Omental fat pad (tissue), 4 donors: ENCODE results near the gene PLCG1. TPM values are rescaled to one million over a fixed set of nuclear protein-coding genes. Genes with fewer than 3 reads are reported as not detected.

Source experiments
- ATAC-seq: fragments of 150-250 bp; one replicate; pipeline ENCODE4 v1.9.1; 2016; ENCODE audit warnings: mild to moderate bottlenecking, moderate library complexity; ENCODE audit not compliant: low FRiP score
- DNase-seq: peaks from one replicate; pipeline ENCODE4 v3.0.0-alpha.2; 2019; ENCODE audit warnings: low spot score
- total RNA-seq, 4 donors: library from RNA; depleted of rRNA; stranded (reverse); fragments of >200 nt; gene quantifications; one replicate each; pipeline ENCODE4 v1.1.0, GENCODE V29; 2016
- TF ChIP-seq, protein P1 (sequence below), 3 donors: fragments of 450-650 bp; IDR thresholded peaks; one replicate each; pipeline ENCODE4 v1.5.1; 2016 to 2017; ENCODE audit warnings: antibody characterized with exemption in 3 of 3, mild to moderate bottlenecking in 3 of 3, moderate library complexity in 2 of 3

Gene PLCG1
- total RNA-seq, 4 donors from 2014 or later: 43.9 to 189 (median 63.1) TPM

GRCh38 chr20:41167481-41168253 lies 30.3 kb downstream of the PLCG1 start:
- TF ChIP-seq, protein P1, sequence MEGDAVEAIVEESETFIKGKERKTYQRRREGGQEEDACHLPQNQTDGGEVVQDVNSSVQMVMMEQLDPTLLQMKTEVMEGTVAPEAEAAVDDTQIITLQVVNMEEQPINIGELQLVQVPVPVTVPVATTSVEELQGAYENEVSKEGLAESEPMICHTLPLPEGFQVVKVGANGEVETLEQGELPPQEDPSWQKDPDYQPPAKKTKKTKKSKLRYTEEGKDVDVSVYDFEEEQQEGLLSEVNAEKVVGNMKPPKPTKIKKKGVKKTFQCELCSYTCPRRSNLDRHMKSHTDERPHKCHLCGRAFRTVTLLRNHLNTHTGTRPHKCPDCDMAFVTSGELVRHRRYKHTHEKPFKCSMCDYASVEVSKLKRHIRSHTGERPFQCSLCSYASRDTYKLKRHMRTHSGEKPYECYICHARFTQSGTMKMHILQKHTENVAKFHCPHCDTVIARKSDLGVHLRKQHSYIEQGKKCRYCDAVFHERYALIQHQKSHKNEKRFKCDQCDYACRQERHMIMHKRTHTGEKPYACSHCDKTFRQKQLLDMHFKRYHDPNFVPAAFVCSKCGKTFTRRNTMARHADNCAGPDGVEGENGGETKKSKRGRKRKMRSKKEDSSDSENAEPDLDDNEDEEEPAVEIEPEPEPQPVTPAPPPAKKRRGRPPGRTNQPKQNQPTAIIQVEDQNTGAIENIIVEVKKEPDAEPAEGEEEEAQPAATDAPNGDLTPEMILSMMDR (IDR thresholded peaks at IDR 0.05): no peak
- no peak for ATAC-seq
- DNase-seq: no peak

DNA sequence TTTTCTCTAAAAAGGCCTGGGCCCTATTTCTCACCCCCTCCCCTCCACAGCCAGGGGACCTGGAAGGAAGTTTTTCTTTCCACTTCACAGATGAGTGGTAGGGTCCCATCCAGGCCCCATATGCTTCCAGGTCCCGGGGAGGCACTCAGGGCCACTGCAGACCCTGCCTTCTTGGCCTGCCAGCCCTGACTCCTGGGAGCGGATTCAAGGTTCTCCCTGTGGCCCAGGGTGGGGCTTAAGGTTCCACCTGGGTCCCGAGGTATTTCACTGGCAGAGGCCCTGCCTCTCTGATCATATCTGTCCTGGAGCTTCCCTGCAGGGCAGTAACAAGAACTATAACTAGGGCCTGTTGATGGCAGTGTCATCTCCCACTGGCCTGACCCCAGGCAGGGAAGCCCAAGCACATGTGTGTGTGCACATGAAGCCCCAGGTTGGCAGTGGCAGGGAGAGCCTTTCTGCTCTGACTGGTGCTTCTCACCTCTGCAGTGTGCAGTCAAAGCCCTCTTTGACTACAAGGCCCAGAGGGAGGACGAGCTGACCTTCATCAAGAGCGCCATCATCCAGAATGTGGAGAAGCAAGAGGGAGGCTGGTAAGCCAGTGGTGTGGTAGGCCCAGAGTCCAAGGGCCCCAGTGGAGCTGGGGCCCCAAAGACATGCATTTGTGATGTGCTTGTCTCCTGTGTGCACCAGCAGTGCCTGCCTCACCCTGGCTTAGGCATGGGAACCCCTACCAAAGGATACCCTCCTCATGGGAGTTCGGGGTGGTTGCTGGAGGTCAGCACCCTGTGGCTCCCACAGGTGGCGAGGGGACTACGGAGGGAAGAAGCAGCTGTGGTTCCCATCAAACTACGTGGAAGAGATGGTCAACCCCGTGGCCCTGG lies 31.2 kb downstream of the PLCG1 start:
- TF ChIP-seq, protein P1 (IDR thresholded peaks at IDR 0.05): no peak
- ATAC-seq: no peak
- DNase-seq: no peak

DNA sequence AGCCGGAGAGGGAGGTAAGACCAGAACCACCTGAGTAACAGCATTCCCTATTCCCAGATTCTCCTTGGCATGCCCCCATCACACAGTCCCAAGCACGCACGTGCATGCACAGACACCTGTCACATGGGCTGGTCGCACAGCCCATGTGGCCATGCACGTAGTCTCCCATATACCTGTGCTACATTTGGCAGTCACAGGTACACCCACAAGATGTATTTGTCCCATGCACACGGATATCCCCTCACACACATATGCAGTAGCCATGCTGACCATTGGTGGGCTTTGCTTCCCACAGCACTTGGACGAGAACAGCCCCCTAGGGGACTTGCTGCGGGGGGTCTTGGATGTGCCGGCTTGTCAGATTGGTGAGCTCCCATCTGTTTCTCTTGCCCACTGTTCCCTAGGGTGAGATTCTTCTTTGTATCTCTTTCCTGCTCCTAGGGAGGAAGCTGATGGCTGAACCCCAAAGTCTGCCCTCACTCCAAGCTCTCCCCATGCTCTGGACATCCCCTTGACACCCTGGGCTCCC lies 31.9 kb downstream of the PLCG1 start:
- no peak for ATAC-seq
- peak; percentile 10 for DNase-seq
- TF ChIP-seq, protein P1 (IDR thresholded peaks at IDR 0.05): no peak

GRCh38 chr20:41169791-41170351 lies 32.5 kb downstream of the PLCG1 start:
- peak; percentile 21 for DNase-seq
- ATAC-seq: no peak
- TF ChIP-seq, protein P1 (IDR thresholded peaks at IDR 0.05): no peak

- DNase-seq (no peak), ATAC-seq (no peak)
- TF ChIP-seq, protein P1 (IDR thresholded peaks at IDR 0.05): no peak
These were observed 33.2 kb downstream of the PLCG1 start for GRCh38 chr20:41170386-41171105.

GRCh38 chr20:41171736-41172295 lies 34.5 kb downstream of the PLCG1 start:
- TF ChIP-seq, protein P1 (IDR thresholded peaks at IDR 0.05): no peak
- ATAC-seq (no peak), DNase-seq (no peak)
